GM12875 (cell line): Measurements from ENCODE around the gene AATK.

Experiments
- H3K4me3 ChIP-seq: one replicate; pipeline ENCODE4 v1.5.1; 2011; ENCODE audit warnings: low read depth, low read length, control low read depth
- TF ChIP-seq, protein P1 (sequence below): IDR thresholded peaks from 2 replicates; pipeline ENCODE4 v1.5.1; 2011; ENCODE audit warnings: low read depth, mild to moderate bottlenecking, control low read depth, inconsistent platforms, low read length, moderate library complexity, borderline replicate concordance; ENCODE audit not compliant: insufficient read depth

AATK gene

DNA sequence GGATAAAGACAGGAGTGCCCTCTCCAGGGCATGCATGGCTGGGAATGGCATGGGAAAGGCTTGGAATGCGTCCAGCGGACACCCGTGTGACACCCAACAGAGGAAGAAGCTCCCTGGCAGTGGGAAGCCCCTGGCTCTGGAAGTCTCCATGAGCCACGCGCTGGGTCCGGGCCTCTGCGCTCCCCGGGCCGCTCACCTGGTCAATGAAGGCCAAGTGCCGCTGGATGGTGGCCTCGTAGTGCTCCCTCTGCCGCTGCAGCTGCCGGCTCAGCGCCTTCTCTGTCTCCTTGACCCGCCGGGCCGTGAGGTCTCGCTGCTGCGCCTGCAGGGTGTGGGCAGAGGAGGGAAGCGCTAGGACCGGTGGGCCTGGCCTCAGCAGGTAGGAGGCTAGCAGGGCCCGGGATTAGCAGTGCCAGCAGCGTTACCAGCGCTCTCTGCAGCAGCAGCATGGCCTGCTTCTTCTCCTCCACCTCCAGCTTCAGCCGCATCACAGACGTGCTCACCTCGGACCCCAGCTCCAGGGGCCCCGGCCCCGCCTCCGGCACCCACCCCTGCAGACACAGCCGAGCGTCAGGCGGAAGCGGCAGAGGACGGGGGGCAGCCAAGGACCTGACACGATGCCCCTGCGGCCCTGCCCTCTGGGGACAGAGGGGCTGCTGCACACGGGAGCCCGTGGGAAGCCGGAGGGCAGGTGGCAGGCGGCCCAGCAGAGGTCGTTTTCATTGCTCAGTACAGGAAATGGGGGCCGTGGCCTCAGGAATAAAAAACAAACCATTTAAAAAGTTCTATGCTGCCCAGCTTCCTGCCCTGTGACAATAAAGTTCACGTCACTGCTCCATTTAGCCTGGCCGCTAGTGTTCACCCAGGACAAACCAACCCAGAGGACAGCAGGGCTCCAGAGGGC lies 30.7 kb upstream of the AATK start:
- H3K4me3 ChIP-seq: no peak overlapping the region
- TF ChIP-seq, protein P1, sequence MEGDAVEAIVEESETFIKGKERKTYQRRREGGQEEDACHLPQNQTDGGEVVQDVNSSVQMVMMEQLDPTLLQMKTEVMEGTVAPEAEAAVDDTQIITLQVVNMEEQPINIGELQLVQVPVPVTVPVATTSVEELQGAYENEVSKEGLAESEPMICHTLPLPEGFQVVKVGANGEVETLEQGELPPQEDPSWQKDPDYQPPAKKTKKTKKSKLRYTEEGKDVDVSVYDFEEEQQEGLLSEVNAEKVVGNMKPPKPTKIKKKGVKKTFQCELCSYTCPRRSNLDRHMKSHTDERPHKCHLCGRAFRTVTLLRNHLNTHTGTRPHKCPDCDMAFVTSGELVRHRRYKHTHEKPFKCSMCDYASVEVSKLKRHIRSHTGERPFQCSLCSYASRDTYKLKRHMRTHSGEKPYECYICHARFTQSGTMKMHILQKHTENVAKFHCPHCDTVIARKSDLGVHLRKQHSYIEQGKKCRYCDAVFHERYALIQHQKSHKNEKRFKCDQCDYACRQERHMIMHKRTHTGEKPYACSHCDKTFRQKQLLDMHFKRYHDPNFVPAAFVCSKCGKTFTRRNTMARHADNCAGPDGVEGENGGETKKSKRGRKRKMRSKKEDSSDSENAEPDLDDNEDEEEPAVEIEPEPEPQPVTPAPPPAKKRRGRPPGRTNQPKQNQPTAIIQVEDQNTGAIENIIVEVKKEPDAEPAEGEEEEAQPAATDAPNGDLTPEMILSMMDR: no peak

DNA sequence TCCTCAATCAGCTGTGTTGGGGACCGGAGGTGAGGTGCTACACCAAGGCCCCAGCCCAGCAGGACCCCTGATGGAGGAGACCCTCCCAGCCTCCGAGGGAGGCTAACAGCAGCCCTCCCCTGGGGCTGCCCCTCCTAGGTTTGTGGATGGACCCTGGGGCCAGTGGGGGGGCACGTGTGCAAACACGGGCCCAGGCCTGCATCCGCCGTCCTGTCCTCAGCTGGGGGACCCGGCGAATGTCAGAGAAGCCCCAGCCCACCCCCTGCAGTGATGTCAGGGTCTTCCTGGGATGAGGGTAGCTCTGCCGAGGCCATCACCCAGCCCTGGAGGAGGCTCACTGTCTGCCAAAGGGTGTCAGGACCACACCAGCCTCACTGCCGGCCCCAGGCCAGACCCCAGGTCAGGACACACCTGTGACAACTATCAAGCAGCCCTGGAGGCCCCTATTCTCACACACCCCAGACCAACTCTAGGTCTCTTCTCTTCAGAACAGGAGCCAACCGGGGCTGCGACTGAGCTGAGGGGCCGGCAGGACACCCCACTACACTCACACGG lies 30.0 kb upstream of the AATK start:
- TF ChIP-seq, protein P1: no peak
- H3K4me3 ChIP-seq: no peak overlapping the region

DNA sequence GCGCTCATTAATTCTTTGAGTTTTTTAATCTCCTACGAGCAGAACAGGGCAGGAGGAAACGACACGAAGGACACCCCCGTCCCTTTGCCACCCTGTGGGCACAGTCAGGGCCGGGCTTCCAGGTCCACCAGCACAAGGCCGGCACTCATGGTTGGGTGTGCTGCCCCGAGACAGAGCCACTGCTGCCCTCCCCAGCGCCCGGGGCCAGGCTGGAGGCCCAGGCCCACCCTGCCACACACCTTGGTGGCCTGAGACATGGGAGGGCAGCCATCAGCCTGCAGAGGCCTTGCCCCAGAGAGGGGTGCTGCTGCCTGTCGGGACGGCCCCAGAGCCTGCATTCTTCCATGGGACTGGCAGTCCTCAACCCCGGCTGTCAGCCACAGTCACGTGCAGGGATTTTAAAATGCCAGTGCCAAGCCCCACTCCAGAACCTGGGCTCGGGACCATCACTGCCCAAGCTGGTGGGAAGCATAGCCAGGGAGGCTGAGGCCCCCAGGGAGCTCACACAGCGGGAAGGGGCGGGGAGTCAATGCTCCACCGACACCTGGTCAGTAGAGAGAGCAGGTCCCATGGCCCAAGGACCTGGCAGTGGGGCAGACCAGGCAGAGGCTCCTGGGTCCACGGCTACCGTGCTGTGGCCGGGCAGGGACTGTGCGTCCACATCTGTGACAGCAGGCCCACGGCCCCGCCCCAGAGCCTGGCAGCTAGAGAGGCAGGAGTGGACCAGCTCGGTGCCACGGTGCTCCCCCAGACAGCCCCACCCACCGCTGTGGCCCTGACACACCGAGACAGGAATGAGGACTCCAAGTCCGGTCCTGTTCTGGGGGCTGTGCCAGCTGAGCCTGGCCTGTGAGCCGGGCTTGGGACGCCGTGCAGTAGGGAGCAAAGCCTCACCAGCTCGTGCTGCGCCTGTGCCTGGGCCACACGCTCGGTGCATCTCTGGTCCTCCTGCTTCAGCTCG lies 29.2 kb upstream of the AATK start:
- no peak overlapping the region for H3K4me3 ChIP-seq
- TF ChIP-seq, protein P1: no peak

DNA sequence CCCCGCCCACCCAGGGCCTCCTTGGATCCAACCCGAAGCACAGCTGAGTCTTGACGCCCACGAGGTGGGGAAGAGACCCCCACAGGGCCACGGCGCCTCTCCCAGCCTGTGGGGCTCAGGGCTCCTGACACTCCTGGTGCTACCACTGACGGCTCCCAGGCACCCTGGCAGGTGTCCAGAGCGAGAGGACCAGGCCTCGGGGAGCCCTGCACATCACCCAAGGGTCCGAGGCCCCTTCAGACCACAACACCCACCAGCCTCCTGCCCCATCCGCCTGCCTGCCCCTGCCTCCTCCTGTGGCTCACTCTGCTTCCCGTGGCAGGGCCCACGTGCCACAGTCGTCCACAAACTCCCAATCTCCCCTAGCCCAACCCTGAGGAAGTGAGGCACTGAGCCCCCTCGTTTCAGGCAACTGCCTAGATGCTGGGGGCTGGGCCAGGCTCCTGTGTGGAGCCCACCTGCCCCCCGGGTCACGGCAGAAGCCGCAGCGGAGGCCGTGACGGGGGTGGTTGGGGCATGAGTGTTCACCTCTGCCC lies 28.3 kb upstream of the AATK start:
- TF ChIP-seq, protein P1: no peak
- H3K4me3 ChIP-seq: no peak overlapping the region

DNA sequence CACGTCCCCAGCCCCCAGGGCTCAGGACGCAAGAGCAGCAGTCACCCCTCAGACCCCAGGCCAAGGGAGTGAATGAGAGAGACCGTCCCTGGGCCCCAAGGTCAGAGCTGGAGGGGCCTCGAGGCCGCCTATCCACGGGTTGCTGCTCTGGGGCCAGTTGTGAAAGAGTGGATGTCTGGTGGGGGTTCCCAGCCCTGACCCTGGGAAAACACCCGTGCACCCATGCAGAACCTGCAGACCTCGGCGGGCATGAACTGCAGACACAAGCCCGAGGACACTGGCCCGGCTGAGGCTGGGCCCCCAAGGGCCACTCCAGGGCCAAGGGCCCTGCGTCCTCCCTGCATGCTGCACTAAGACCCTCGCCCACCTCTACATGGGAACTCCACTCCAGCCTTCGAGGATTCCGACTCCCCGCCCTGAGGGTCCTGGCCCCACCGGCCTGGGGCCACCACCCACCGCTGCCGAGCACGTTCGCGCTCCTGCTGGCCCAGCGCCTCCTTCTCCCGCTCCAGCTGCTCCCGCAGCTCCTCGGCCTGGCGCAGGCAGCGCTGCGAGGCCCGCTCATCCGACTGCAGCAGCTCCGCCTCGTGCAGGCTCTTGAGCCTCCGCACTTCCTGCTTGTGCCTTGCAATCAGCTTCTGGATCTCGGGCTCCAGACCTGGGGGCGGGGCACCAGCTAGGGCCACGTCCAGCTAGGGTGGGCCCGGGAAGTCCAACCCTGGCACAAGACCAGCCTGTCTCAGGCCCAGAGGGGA lies 27.6 kb upstream of the AATK start:
- H3K4me3 ChIP-seq: no peak overlapping the region
- TF ChIP-seq, protein P1: no peak

DNA sequence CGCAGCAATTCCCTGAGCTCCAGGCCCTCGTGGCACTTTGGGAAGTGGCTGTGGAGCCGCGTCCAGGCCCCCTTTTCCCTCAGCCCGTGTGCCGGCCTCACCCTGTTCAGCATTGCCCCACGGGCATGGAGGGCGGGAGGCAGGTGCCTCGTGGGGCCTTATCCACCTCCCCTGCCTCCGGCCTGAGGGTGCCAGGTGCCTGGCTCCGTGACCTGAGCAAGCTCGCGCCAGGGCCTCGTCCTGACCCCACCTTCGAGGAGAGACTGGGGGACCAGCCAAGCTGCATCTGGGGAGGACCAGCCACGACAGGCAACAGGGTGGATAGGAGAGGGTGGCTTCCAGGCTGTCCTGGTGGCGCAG lies 27.0 kb upstream of the AATK start:
- TF ChIP-seq, protein P1: no peak
- no peak overlapping the region for H3K4me3 ChIP-seq
